Liver (tissue), 3 donors: ENCODE results near the gene RESF1.

Experiments used
- EGR1 ChIP-seq, 2 donors: IDR thresholded peaks; 2 replicates each; pipeline ENCODE4 v1.6.1; 2016 to 2018; ENCODE audit warnings: antibody characterized with exemption in 2 of 2, low read depth in 2 of 2
- FOXA1 ChIP-seq: IDR thresholded peaks from 2 replicates; pipeline ENCODE4 v1.6.1; 2016; ENCODE audit warnings: antibody characterized with exemption
- GABPA ChIP-seq, 2 donors: IDR thresholded peaks in 1 of 2; conservative IDR thresholded peaks in 1 of 2; 2 replicates each; pipeline ENCODE4 v1.6.1; 2016; ENCODE audit warnings: antibody characterized with exemption in 2 of 2, mild to moderate bottlenecking in 1 of 2, moderate library complexity in 1 of 2
- JUND ChIP-seq, 2 donors: IDR thresholded peaks; 2 replicates each; pipeline ENCODE4 v1.6.1; 2016; ENCODE audit warnings: antibody characterized with exemption in 2 of 2
- RAD21 ChIP-seq, 2 donors: IDR thresholded peaks; 2 replicates each; pipeline ENCODE4 v1.6.1; 2016; ENCODE audit warnings: antibody characterized with exemption in 2 of 2, mild to moderate bottlenecking in 2 of 2
- RXRA ChIP-seq, 2 donors: IDR thresholded peaks; 2 replicates each; pipeline ENCODE4 v1.6.1; 2017 to 2018; ENCODE audit warnings: antibody characterized with exemption in 2 of 2, mild to moderate bottlenecking in 1 of 2
- SP1 ChIP-seq: IDR thresholded peaks from 2 replicates; pipeline ENCODE4 v1.6.1; 2018; ENCODE audit warnings: antibody characterized with exemption, mild to moderate bottlenecking
- TAF1 ChIP-seq: conservative IDR thresholded peaks from 2 replicates; pipeline ENCODE4 v1.6.1; 2016; ENCODE audit warnings: antibody characterized with exemption, mild to moderate bottlenecking
- YY1 ChIP-seq: IDR thresholded peaks from 2 replicates; pipeline ENCODE4 v1.6.1; 2016; ENCODE audit warnings: antibody characterized with exemption, mild to moderate bottlenecking
- TF ChIP-seq, protein P1 (sequence below): fragments of 150-350 bp; IDR thresholded peaks from 2 replicates; pipeline ENCODE4 v1.5.1; 2017; ENCODE audit warnings: improper control_type of control experiment, low read depth, low read length; ENCODE audit not compliant: missing input control
- TF ChIP-seq, protein P2 (sequence below): IDR thresholded peaks from 2 replicates; pipeline ENCODE4 v1.6.1; 2016; ENCODE audit warnings: antibody characterized with exemption
- TF ChIP-seq, protein P3 (sequence below): IDR thresholded peaks from 2 replicates; pipeline ENCODE4 v1.6.1; 2016; ENCODE audit warnings: antibody characterized with exemption, mild to moderate bottlenecking
- TF ChIP-seq, protein P4 (sequence below): IDR thresholded peaks from 2 replicates; pipeline ENCODE4 v1.6.1; 2016; ENCODE audit warnings: antibody characterized with exemption
- TF ChIP-seq, protein P5 (sequence below): IDR thresholded peaks from 2 replicates; pipeline ENCODE4 v1.6.1; 2016; ENCODE audit warnings: antibody characterized with exemption
- donor health status: healthy.
- donor health status: healthy.

DNA sequence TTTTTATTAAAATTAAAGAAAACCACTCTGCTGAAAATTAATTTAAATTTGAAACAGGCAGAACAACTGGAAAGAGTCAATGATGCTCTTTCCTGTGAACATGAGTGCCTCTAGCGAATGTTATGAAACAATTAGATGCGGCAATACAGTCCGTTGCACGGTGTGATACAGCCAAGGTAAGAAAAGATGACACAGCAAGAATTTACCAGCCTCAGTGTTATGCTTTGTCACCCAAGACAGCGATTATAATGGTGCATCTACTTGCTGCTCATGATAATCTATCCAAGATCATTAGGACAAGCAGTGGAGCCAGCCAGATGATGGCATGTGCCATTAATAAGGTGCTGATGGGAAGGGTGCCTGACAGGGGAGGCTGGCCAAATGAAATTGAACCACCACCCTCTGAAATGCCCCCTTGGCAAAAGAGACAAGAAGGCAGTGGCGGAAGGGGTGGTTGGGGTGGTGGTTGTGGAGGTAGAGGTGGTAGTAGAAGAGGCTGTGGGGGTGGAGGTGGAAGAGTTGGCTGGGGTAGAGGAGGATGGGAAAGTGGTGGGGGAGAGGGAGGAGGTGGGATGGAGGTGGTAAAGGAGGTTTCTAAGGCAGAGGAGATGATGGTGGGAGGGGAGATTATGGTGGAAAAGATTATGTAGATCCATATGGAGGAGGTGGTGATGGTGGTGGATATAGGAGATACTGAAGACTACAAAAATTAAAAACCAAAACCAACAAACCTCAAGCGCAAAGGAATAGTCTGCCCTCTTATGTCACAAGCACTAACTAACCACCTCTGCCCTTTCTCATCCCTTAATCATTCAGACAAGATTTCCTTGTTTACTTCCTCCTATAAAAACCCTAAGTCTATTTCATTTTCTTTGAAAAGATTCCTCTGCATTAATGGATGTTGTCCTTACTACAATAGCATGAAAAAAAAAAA is 4.0 kb upstream of the RESF1 start:
- TF ChIP-seq, protein P1, sequence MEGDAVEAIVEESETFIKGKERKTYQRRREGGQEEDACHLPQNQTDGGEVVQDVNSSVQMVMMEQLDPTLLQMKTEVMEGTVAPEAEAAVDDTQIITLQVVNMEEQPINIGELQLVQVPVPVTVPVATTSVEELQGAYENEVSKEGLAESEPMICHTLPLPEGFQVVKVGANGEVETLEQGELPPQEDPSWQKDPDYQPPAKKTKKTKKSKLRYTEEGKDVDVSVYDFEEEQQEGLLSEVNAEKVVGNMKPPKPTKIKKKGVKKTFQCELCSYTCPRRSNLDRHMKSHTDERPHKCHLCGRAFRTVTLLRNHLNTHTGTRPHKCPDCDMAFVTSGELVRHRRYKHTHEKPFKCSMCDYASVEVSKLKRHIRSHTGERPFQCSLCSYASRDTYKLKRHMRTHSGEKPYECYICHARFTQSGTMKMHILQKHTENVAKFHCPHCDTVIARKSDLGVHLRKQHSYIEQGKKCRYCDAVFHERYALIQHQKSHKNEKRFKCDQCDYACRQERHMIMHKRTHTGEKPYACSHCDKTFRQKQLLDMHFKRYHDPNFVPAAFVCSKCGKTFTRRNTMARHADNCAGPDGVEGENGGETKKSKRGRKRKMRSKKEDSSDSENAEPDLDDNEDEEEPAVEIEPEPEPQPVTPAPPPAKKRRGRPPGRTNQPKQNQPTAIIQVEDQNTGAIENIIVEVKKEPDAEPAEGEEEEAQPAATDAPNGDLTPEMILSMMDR = no peak
- TF ChIP-seq JUND (IDR thresholded peaks at IDR 0.05) (no peak), RAD21 (IDR thresholded peaks at IDR 0.05) (no peak), RXRA (IDR thresholded peaks at IDR 0.05) (no peak), FOXA1 (no peak), YY1 (no peak), TAF1 (no peak), EGR1 (IDR thresholded peaks at IDR 0.05; ENCODE audit: low read depth in 2 of 2) (no peak), GABPA (IDR thresholded peaks at IDR 0.05 in 1 of 2, conservative IDR thresholded peaks at IDR 0.05 in 1 of 2) (no peak), SP1 (no peak)
- TF ChIP-seq, protein P2, sequence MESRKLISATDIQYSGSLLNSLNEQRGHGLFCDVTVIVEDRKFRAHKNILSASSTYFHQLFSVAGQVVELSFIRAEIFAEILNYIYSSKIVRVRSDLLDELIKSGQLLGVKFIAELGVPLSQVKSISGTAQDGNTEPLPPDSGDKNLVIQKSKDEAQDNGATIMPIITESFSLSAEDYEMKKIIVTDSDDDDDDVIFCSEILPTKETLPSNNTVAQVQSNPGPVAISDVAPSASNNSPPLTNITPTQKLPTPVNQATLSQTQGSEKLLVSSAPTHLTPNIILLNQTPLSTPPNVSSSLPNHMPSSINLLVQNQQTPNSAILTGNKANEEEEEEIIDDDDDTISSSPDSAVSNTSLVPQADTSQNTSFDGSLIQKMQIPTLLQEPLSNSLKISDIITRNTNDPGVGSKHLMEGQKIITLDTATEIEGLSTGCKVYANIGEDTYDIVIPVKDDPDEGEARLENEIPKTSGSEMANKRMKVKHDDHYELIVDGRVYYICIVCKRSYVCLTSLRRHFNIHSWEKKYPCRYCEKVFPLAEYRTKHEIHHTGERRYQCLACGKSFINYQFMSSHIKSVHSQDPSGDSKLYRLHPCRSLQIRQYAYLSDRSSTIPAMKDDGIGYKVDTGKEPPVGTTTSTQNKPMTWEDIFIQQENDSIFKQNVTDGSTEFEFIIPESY = no peak
- TF ChIP-seq, protein P3, sequence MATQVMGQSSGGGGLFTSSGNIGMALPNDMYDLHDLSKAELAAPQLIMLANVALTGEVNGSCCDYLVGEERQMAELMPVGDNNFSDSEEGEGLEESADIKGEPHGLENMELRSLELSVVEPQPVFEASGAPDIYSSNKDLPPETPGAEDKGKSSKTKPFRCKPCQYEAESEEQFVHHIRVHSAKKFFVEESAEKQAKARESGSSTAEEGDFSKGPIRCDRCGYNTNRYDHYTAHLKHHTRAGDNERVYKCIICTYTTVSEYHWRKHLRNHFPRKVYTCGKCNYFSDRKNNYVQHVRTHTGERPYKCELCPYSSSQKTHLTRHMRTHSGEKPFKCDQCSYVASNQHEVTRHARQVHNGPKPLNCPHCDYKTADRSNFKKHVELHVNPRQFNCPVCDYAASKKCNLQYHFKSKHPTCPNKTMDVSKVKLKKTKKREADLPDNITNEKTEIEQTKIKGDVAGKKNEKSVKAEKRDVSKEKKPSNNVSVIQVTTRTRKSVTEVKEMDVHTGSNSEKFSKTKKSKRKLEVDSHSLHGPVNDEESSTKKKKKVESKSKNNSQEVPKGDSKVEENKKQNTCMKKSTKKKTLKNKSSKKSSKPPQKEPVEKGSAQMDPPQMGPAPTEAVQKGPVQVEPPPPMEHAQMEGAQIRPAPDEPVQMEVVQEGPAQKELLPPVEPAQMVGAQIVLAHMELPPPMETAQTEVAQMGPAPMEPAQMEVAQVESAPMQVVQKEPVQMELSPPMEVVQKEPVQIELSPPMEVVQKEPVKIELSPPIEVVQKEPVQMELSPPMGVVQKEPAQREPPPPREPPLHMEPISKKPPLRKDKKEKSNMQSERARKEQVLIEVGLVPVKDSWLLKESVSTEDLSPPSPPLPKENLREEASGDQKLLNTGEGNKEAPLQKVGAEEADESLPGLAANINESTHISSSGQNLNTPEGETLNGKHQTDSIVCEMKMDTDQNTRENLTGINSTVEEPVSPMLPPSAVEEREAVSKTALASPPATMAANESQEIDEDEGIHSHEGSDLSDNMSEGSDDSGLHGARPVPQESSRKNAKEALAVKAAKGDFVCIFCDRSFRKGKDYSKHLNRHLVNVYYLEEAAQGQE = no peak
- TF ChIP-seq, protein P4, sequence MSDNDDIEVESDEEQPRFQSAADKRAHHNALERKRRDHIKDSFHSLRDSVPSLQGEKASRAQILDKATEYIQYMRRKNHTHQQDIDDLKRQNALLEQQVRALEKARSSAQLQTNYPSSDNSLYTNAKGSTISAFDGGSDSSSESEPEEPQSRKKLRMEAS = no peak
- TF ChIP-seq, protein P5, sequence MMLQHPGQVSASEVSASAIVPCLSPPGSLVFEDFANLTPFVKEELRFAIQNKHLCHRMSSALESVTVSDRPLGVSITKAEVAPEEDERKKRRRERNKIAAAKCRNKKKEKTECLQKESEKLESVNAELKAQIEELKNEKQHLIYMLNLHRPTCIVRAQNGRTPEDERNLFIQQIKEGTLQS = no peak
